Measurements from ENCODE around the gene CARS1.

Gene CARS1

GRCh38 chr11:3101921-3102640 is 44.9 kb upstream of the CARS1 start:
- no peak for TF ChIP-seq CTCF (IDR thresholded peaks at IDR 0.05; ENCODE audit: insufficient read depth, low read depth, low read length, missing control alignments)
- no peak for DNase-seq (ENCODE audit: low read depth)
- no peak overlapping the region for H3K4me3 ChIP-seq (ENCODE audit: low read length)

GRCh38 chr11:3099178-3099577 is 42.0 kb upstream of the CARS1 start:
- H3K4me3 ChIP-seq (ENCODE audit: low read length) = no peak overlapping the region
- DNase-seq (ENCODE audit: low read depth) = no peak
- TF ChIP-seq CTCF (IDR thresholded peaks at IDR 0.05; ENCODE audit: insufficient read depth, low read depth, low read length, missing control alignments) = no peak

- no peak for DNase-seq (ENCODE audit: low read depth)
- no peak overlapping the region for H3K4me3 ChIP-seq (ENCODE audit: low read length)
- TF ChIP-seq CTCF (IDR thresholded peaks at IDR 0.05; ENCODE audit: insufficient read depth, low read depth, low read length, missing control alignments) = no peak
These were observed 39.8 kb upstream of the CARS1 start for GRCh38 chr11:3096909-3097530.

GRCh38 chr11:3095712-3096361 is 38.6 kb upstream of the CARS1 start:
- no peak overlapping the region for H3K4me3 ChIP-seq (ENCODE audit: low read length)
- DNase-seq (ENCODE audit: low read depth) = peak; percentile 55
- no peak for TF ChIP-seq CTCF (IDR thresholded peaks at IDR 0.05; ENCODE audit: insufficient read depth, low read depth, low read length, missing control alignments)

GRCh38 chr11:3094223-3094824 is 37.1 kb upstream of the CARS1 start:
- DNase-seq (ENCODE audit: low read depth) = no peak
- H3K4me3 ChIP-seq (ENCODE audit: low read length) = no peak overlapping the region
- TF ChIP-seq CTCF (IDR thresholded peaks at IDR 0.05; ENCODE audit: insufficient read depth, low read depth, low read length, missing control alignments) = no peak

GRCh38 chr11:3093281-3094191 is 36.3 kb upstream of the CARS1 start:
- TF ChIP-seq CTCF (IDR thresholded peaks at IDR 0.05; ENCODE audit: insufficient read depth, low read depth, low read length, missing control alignments) = no peak
- DNase-seq (ENCODE audit: low read depth) = no peak
- no peak overlapping the region for H3K4me3 ChIP-seq (ENCODE audit: low read length)

All from epithelial cell of esophagus (primary cell).